MM.1S (cell line): ENCODE results near the gene RAPGEF2.

Source experiments
- EZH2phosphoT487 ChIP-seq: fragments of 300-600 bp; sonication (generic); IDR thresholded peaks from 2 replicates; pipeline ENCODE4 v1.6.1; 2018; ENCODE audit warnings: antibody characterized with exemption, low read length
- TF ChIP-seq, protein P1 (sequence below): fragments of 300-600 bp; sonication (generic); IDR thresholded peaks from 2 replicates; pipeline ENCODE4 v1.5.1; 2016; ENCODE audit warnings: antibody characterized with exemption, low read length, mixed read lengths

- TF ChIP-seq, protein P1, sequence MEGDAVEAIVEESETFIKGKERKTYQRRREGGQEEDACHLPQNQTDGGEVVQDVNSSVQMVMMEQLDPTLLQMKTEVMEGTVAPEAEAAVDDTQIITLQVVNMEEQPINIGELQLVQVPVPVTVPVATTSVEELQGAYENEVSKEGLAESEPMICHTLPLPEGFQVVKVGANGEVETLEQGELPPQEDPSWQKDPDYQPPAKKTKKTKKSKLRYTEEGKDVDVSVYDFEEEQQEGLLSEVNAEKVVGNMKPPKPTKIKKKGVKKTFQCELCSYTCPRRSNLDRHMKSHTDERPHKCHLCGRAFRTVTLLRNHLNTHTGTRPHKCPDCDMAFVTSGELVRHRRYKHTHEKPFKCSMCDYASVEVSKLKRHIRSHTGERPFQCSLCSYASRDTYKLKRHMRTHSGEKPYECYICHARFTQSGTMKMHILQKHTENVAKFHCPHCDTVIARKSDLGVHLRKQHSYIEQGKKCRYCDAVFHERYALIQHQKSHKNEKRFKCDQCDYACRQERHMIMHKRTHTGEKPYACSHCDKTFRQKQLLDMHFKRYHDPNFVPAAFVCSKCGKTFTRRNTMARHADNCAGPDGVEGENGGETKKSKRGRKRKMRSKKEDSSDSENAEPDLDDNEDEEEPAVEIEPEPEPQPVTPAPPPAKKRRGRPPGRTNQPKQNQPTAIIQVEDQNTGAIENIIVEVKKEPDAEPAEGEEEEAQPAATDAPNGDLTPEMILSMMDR: no peak
- TF ChIP-seq EZH2phosphoT487: no peak
These were observed 41.3 kb downstream of the RAPGEF2 start for GRCh38 chr4:159144112-159144694.
